HAP-1 (cell line): Measurements from ENCODE around the gene ZNF282.

Experiments used
- DNase-seq, 2 experiments: peaks; one replicate each; pipeline ENCODE4 v3.0.0-alpha.2; 2016 to 2020; ENCODE audit warnings: low spot score in 2 of 2
- H3K27me3 ChIP-seq: fragments of 250-450 bp; sonication (Bioruptor Pico); 2 replicates; pipeline ENCODE4 v1.5.1; 2020; ENCODE audit warnings: low read depth, mild to moderate bottlenecking, moderate library complexity
- H3K36me3 ChIP-seq: fragments of 250-450 bp; sonication (Bioruptor Pico); replicated peaks from 2 replicates; pipeline ENCODE4 v1.5.1; 2020; ENCODE audit warnings: mild to moderate bottlenecking
- H3K4me1 ChIP-seq: fragments of 250-450 bp; sonication (Bioruptor Pico); 2 replicates; pipeline ENCODE4 v1.5.1; 2020; ENCODE audit warnings: mild to moderate bottlenecking
- H3K4me3 ChIP-seq: fragments of 250-450 bp; sonication (Bioruptor Pico); 2 replicates; pipeline ENCODE4 v1.5.1; 2020; ENCODE audit warnings: mild to moderate bottlenecking, moderate library complexity
- H3K9me3 ChIP-seq: fragments of 250-450 bp; sonication (Bioruptor Pico); 2 replicates; pipeline ENCODE4 v1.5.1; 2020; ENCODE audit warnings: mild to moderate bottlenecking, moderate library complexity
- in situ Hi-C: fragments of 300-500 bp; cut with MboI; formaldehyde crosslinking; loops from 3 replicates; pipeline ENCODE4 v1.14.3; 2020; ENCODE audit warnings: low sequenced_read_pairs, inconsistent platforms, mixed read lengths

ZNF282 gene

DNA sequence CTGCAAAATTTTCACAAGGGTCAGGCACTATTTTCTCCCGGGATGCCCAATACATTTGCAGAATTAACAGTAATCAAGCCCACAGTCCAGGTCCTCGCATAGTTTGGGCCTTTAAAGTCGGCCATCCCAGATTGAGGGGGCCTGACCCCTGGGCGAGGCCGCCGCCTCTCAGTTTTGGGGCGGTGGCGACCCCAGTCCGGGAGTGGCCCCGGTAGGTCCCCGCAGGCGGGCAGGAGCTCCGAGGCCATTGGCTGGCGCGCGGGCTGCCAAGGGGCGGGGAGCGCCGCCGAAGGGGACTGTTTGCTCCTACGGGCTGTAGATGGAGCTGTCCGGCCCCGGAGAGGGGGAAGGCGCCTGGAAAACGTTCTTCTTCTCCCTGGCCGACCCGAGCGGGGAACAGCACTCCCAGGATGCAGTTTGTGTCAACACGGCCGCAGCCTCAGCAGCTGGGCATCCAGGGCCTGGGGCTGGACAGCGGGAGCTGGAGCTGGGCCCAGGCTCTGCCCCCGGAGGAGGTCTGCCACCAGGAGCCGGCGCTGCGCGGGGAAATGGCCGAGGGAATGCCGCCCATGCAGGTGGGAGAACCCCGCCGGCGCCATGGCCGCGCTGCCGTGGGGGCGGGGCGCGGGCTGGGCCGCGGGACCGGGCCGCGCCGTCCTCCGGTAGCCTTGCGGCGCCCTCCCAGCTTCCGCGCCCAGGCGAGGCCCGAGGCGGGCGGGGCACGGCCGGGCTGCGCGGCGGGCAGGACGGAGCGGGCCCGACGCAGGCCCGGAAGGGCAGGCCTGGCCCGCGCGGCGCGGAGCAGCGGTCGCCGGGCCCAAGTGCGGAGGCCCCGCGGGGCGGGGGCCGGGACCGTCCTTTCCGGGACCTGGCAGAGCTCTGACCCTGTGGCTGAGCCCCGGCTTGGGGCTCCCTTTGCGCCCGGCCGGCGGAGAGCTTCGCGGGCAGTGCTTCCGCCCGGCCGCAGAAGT, at the start of gene ZNF282:
Gene ZNF282 (plus strand): TSS at position 367 of the 971 bp plus-strand sequence. CDS start 44 bp downstream, at position 411.
- no peaks in the 10 kb centered on the region for H3K9me3 ChIP-seq
- DNase-seq: peak; percentile 86 to 94
- H3K27me3 ChIP-seq: no peaks in the 10 kb centered on the region
- in situ Hi-C loops: no loop called here
- peak within 1 kb of the TSS; percentile 89 for H3K4me3 ChIP-seq
- peaks cover 7% of the 10 kb centered on the region for H3K4me1 ChIP-seq
- peaks cover 30% of the 10 kb centered on the region for H3K36me3 ChIP-seq

DNA sequence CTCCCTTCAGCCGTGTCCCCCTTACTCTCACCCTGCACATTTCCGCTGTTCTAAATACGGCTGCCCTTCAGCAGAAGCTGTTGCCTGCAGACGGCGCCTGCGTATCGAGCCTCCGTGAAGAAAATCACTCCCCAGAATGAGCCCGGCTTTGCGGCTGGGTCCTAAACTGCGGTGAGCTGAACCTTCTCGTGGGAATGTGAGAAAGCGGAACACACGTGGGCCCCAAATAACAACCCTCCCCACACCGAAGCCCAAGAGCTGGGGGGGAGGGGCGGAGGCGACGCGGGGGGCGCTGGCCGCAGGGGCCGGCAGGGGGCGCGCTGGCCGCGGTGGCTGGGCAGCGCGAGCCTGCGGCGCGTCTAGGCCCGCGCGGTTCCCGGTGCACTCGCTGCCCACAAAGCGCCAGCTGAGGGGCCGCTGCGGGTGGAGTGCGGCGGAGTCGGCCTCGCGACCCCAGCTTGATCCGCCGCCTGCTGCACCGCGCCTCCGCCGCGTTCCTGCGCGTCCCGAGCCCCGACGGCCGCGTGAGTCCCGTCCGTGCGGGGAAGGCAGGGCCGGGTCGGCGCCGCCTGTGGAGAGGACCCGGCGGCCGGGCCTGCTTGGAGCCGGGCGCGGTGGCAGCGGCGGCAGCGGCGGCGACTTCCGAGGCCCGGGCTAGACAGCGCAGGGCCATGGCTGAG, 48.1 kb upstream of the ZNF282 start, which contains the start of gene ZNF398:
Gene ZNF398 (plus strand): TSS at position 382 of the 680 bp plus-strand sequence. CDS start 290 bp downstream, at position 672.
- in situ Hi-C loops: no loop called here
- Histone ChIP-seq H3K36me3 (no peaks in the 10 kb centered on the region), H3K27me3 (no peaks in the 10 kb centered on the region), H3K9me3 (no peaks in the 10 kb centered on the region), H3K4me3 (peak within 1 kb of the TSS; percentile 85), H3K4me1 (peaks cover 26% of the 10 kb centered on the region)
- DNase-seq: peak; percentile 65 to 79

DNA sequence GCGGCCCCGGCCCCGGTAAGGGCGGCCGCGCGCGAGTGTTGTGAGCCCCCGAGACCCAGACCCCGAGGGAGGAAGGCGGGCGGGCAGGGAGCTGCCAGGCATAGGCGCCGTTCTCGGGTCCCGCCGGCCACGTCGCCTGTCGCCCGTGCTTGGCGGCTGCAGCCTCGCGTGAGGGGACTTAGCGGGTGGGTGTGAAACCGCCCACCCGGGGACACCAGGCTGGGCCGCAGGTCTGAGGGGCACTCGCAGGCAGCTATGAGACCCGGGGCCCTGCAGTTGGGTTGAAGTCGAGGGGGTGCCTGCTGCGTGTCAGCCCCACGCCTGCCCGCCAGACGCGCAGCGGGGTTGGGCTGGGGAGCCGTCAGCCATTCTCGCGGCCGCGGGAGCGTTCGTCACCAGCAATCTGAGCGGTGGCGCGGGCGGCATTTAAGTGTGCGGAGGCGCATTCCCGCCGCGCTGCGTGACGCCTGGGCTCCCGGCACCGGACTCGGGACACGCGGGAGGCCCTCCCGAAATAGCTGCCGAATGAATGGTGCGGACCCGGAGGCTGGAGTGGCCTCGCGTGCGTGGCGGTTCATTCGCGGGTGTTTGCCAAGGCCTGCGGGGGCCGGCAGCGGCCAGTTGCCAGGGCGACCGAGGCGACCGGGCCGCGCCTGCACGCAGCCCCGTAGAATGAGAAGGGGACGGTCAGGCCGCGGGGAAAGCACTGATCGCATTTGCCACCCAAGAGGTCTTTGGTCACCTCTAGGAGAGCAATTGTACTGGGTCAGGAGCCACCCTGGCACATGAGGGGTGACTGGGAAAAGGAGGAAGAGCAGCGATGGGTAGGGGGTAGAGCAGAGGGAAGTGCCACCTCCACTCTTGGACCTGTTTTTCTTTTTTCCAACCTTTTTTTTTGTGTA, 47.3 kb upstream of the ZNF282 start:
- Histone ChIP-seq H3K27me3 (no peaks in the 10 kb centered on the region), H3K36me3 (no peaks in the 10 kb centered on the region), H3K4me1 (peaks cover 26% of the 10 kb centered on the region), H3K4me3 (peak overlapping the region; percentile 85), H3K9me3 (no peaks in the 10 kb centered on the region)
- peak in 1 of 2 experiments; percentile 63 for DNase-seq
- in situ Hi-C loops: no loop called here

DNA sequence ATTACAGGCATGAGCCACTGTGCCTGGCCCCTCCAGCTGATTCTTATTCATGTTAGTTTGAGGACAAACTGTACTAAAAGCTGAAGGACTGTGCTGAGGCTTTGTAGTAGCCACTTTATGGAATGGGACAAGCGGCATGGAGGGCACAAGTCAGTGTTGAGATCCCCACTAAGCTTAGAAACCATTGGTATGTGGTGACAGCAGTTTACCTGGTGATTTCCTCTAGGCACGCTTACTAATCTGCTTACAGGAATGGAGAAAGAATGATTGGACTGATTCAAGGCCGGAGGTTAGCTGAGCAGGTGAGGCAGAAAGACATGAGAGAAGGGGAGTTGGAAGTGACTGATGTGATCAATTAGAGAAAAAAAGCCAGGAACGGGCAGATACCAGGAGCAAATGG, 44.4 kb upstream of the ZNF282 start:
- in situ Hi-C loops: no loop called here
- peaks cover 9% of the 10 kb centered on the region for H3K4me1 ChIP-seq
- H3K27me3 ChIP-seq: no peaks in the 10 kb centered on the region
- no peaks in the 10 kb centered on the region for H3K9me3 ChIP-seq
- H3K36me3 ChIP-seq: peaks cover 22% of the 10 kb centered on the region
- no peak overlapping the region for H3K4me3 ChIP-seq
- no peak for DNase-seq

DNA sequence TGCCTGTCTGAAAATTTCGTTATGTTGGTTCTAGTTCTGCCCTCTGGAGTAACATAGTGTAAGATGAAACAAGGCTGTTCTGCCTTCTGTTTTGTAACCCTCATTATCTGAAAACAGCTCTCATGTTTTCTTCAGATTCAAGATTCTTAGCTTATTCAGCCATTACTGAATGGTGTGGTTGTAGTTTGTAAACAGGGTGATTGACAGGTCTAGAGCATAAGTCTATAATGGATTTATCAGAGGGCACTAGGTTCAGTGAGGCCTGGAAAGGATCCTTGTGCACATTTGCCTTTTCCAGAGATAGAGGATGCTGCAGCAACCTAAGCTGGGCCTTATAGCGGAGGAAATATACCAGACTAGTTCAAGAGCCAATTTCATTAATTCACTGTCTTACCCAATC, 42.0 kb upstream of the ZNF282 start:
- peaks cover 32% of the 10 kb centered on the region for H3K36me3 ChIP-seq
- in situ Hi-C loops: no loop called here
- H3K9me3 ChIP-seq: no peaks in the 10 kb centered on the region
- H3K27me3 ChIP-seq: no peaks in the 10 kb centered on the region
- no peak overlapping the region for H3K4me3 ChIP-seq
- no peak for DNase-seq
- H3K4me1 ChIP-seq: no peaks in the 10 kb centered on the region

DNA sequence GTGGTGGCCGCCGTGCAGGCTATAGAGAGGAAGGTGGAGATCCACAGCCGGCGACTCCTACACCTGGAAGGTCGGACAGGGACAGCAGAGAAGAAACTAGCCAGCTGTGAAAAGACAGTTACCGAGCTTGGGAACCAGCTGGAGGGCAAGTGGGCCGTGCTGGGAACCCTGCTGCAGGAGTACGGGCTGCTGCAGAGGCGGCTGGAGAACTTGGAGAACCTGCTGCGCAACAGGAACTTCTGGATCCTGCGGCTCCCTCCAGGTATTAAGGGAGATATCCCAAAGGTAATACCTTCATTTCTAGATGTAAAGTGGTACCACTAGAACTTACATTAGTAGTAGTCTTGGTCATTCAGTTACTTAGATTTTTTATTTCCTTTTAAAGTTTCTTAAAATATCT, 41.3 kb upstream of the ZNF282 start:
- Histone ChIP-seq H3K27me3 (no peaks in the 10 kb centered on the region), H3K36me3 (peaks cover 32% of the 10 kb centered on the region)
- in situ Hi-C loops: no loop called here

DNA sequence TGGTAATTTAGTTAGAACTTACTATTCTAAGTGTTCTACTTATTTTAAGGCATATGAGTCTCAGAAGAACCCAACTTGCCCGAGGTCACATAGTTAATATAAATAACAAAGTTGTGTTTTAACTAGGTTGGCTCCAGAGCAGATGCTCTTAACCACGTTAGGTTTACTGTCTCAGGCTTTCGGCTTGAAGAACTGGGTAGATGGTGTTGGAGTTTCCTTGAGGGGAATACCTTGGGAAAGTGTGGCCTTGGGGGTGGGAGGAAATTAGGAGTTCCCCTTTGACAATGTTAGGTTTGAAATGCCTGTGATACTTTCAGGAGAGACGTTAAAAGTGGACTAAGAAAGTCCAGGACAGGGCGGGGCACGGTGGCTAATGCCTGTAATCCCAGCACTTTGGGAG, 38.4 kb upstream of the ZNF282 start:
- H3K36me3 ChIP-seq: peaks cover 48% of the 10 kb centered on the region
- H3K27me3 ChIP-seq: no peaks in the 10 kb centered on the region
- DNase-seq: no peak
- in situ Hi-C loops: no loop called here
- H3K4me3 ChIP-seq: no peak overlapping the region
- no peaks in the 10 kb centered on the region for H3K9me3 ChIP-seq
- H3K4me1 ChIP-seq: no peaks in the 10 kb centered on the region

More for the DNA sequence above, 41.3 kb upstream of the ZNF282 start:
- H3K4me3 ChIP-seq: no peak overlapping the region
- H3K4me1 ChIP-seq: no peaks in the 10 kb centered on the region
- DNase-seq: no peak
- H3K9me3 ChIP-seq: no peaks in the 10 kb centered on the region

DNA sequence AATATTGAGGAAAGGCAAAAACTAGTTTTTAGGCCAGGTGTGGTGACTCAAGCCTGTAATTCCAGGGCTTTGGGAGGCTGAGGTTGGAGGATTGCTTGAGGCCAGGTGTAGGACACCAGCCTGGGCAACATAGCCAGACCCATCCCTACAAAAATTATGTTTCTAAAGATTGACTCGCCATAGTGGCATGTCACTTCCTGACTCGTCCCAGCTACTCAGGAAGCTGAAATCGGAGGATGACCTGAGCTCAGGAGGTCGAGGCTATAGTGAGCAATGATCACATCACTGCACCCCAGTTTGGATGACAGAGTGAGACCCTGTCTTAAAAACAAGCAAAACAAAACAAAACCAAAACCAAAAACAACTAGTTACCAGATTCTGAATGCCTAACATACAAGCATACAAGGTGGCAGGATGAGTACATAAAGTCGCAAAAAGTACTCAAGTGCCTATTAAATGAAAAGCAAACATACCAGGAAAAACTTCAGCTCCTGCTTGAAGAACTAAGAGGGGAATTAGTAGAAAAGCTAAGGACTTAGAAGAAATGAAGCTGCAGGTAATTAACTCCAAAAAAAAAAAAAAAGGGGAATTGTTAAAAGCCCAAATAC, 34.0 kb upstream of the ZNF282 start:
- no peak for DNase-seq
- H3K4me1 ChIP-seq: no peaks in the 10 kb centered on the region
- H3K4me3 ChIP-seq: no peak overlapping the region
- in situ Hi-C loops: no loop called here
- H3K27me3 ChIP-seq: no peaks in the 10 kb centered on the region
- H3K36me3 ChIP-seq: peaks cover 58% of the 10 kb centered on the region
- no peaks in the 10 kb centered on the region for H3K9me3 ChIP-seq

DNA sequence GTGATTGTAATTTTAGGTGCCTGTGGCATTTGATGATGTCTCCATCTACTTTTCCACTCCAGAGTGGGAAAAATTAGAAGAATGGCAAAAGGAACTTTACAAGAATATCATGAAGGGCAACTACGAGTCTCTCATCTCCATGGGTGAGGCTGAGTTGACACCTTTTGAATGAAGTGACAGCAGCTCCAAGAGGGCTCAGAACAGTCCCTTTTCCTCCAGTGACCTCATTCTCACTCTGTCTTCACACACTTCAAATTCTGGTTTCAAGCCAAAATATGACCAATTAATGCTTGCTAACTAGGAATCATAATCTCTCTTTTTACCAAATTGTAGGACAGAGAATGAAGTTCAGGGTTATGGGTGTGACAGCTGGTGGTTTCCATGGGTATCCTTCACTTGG, 29.2 kb upstream of the ZNF282 start:
- H3K4me1 ChIP-seq: no peaks in the 10 kb centered on the region
- no peaks in the 10 kb centered on the region for H3K27me3 ChIP-seq
- no peaks in the 10 kb centered on the region for H3K9me3 ChIP-seq
- DNase-seq: no peak
- peaks cover 79% of the 10 kb centered on the region for H3K36me3 ChIP-seq
- H3K4me3 ChIP-seq: no peak overlapping the region
- in situ Hi-C loops: no loop called here

DNA sequence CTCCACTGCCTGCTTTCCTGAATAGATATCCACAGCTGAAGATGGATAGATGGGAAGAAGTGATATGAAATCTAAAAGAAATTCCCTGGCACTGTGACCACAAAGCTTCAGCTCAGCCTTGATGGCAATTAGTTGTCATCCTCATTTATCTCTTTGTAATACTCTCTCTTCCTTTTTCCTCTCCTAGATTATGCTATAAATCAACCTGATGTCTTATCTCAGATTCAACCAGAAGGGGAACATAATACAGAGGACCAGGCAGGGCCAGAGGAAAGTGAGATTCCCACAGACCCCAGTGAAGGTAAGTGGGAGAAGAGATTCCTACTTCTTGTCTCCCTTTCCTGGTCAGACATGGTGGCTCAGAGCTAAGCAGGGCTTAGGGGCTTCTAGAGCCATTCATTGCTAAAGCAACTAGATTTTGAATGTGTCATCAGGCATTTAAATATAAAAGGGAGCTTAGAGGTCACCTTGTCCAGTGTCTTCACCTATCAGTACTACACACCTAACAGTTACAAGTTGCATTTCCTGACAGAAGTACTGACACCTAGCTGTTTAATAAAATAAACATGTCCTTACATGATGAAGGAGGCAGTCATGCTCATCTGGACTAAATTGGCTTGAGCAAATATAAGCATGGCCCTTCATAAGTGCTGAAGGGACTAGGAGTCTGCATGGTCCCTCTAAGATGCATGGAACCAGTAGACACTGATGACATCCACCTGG, 28.6 kb upstream of the ZNF282 start:
- Histone ChIP-seq H3K4me1 (no peaks in the 10 kb centered on the region), H3K36me3 (peaks cover 75% of the 10 kb centered on the region), H3K9me3 (no peaks in the 10 kb centered on the region), H3K27me3 (no peaks in the 10 kb centered on the region), H3K4me3 (no peak overlapping the region)
- DNase-seq: no peak
- in situ Hi-C loops: no loop called here

DNA sequence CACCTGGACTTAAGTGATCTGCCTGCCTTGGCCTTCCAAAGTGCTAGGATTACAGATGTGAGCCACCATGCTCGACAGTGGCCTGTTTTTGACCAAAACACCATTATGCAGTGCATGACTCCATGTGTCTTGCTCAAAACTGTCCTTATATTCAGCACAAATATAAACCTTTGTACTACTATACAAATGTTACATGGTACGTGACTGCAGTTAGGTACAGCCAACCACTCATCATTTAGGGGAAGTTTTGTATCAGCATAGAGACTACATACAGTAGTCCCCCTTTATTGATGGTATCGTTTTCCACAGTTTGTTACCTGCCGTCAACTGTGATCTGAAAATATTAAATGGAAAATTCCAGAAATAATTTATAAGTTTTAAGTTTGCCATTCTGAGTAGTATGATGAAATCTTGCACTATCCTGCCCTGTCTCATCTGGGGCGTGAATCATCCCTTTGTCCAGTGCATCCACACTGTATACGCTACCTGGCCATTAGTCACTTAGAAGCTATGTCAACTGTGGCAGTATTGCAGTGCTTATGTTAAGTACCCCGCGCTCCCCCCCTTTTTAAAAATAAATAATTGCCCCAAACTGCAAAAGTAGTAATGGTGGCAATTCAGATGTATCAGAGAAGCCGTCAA, 23.3 kb upstream of the ZNF282 start:
- Histone ChIP-seq H3K4me1 (no peaks in the 10 kb centered on the region), H3K4me3 (no peak overlapping the region), H3K9me3 (peaks cover 2% of the 10 kb centered on the region; the same call in 1 of the 2 replicates), H3K36me3 (peaks cover 73% of the 10 kb centered on the region), H3K27me3 (no peaks in the 10 kb centered on the region)
- DNase-seq: no peak
- in situ Hi-C loops: no loop called here

DNA sequence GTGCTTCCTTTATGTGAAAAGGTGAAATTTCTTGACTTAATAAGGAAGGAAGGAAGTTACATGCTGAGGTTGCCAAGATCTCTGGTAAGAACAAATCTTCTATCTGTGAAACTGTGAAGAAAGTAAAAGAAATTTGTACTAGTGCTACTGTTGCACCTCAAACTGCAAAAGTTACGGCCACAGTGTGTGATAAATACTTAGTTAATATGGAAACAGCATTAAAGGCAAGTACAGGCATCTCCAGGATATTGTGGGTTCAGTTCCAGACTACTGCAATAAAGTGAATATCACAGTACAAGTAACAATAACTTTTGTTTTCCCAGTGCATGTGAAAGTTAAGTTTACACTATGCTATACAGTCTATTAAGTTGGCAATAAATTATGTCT, 22.8 kb upstream of the ZNF282 start:
- H3K9me3 ChIP-seq: peaks cover 2% of the 10 kb centered on the region; the same call in 1 of the 2 replicates
- no peak overlapping the region for H3K4me3 ChIP-seq
- DNase-seq: no peak
- H3K27me3 ChIP-seq: no peaks in the 10 kb centered on the region
- peaks cover 75% of the 10 kb centered on the region for H3K36me3 ChIP-seq
- in situ Hi-C loops: no loop called here
- no peaks in the 10 kb centered on the region for H3K4me1 ChIP-seq
